ENCODE measurements around the gene BTRC.

The BTRC gene

DNA sequence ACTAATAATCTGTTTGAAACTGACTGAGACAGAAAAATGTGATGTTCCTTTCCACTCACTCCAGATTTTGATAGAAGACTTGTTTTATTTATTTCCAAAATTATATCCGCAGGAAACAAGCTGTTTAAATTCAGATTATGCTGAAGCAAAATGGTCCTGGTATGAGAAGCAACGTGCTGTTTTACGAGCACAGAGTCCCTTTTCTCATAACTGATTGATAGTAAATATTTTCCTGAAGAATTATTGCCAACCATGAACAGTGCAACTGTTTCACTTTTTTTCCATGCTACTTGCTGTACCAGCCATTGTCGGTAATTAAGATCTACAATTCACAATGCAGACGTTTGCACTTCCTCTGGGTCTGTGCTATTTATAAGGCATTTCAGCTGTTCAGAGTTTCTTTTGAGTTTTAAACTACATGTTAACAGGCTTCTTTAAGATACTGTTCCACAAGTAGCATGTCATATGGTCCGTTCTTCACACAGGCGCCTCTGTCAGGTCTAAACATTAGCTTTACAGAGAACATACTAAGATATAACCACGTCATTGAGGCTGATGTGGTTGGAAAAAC, 130.3 kb downstream of the BTRC start:
- CTCF ChIA-PET: interaction anchor here (1.0 kb wide), 1 partner anchor 10 kb away, joined by 4 read pairs; no protein-coding TSS in a partner anchor
- Mint-ChIP-seq H3K9me3 (no peaks in the 10 kb centered on the region), H3K27ac (no peak overlapping the region), H3K4me1 (no peaks in the 10 kb centered on the region), H3K36me3 (no peaks in the 10 kb centered on the region), H3K27me3 (no peaks in the 10 kb centered on the region), H3K4me3 (no peak overlapping the region)
- DNase-seq: no peak

DNA sequence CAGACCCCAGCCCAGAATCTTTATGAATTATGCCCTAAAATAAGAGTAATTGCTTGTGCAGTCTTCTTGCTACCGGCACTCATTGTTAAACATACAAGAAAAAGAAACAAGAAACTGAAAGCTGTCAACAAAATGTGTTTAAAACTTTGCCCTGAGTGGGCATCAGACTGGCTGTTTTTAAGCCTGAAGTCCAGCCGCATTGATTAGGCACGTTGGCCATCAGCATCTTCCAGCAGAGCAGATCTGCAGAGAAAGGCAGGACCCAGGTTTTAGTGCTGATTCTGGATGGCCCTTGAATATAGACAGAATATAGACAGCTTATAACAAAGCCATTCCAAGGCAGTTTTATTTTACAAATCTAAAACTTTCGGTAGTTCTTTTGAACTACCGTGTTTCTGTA, 131.2 kb downstream of the BTRC start:
- peaks cover 2% of the 10 kb centered on the region for H3K4me1 Mint-ChIP-seq
- H3K27me3 Mint-ChIP-seq: no peaks in the 10 kb centered on the region
- no peaks in the 10 kb centered on the region for H3K9me3 Mint-ChIP-seq
- H3K36me3 Mint-ChIP-seq: no peaks in the 10 kb centered on the region
- H3K27ac Mint-ChIP-seq: no peak overlapping the region
- H3K4me3 Mint-ChIP-seq: no peak overlapping the region
- CTCF ChIA-PET: interaction anchor here (0.7 to 1.0 kb wide), 2 partner anchors 9 to 121 kb away, joined by 3 to 4 read pairs; no protein-coding TSS in a partner anchor
- DNase-seq: no peak

DNA sequence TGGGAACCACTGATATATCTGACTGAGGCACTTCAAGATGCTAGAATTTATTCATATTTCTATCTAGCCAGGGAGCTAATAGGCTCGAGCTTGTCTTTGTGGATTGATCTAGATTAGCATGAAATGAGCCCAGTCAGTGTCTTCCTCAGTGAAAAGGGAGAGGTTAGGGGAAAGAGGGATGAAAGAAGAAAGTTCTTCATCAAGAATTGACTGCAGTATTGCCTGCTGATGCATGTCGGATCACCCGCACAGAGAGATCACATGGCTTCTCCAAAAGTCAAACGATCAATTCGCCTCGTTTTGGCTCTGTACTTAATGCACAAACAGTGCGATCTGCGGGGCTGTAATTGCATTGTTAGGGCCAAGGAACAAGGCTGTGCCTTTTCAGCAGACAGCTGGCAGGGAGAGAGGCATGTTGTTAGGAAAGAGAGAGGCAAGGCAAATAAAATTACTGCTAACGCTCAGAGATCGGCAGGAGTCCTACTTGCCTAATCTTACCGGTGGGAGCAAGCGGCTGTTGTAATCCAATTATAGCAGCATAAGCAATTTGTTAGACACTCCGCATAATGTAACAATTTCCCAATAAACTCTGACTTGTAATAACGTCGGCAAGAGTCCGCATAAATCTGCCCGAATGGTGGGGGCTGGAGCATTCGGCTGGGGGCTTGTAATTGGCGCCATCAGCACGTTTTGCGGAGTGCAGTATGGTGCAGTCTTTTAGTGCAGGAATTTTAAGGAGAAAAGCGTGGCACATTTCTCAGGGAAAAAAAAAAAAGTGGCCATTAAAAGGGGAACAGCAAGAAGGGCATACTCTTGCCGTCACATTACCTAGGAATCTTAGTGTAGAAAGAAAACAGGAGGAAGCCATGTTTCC, 132.0 kb downstream of the BTRC start:
- H3K27me3 Mint-ChIP-seq: no peaks in the 10 kb centered on the region
- no peak overlapping the region for H3K27ac Mint-ChIP-seq
- no peaks in the 10 kb centered on the region for H3K36me3 Mint-ChIP-seq
- DNase-seq: no peak
- no peak overlapping the region for H3K4me3 Mint-ChIP-seq
- H3K9me3 Mint-ChIP-seq: no peaks in the 10 kb centered on the region
- CTCF ChIA-PET: interaction anchor here (0.7 kb wide), 1 partner anchor 120 kb away, joined by 3 read pairs; no protein-coding TSS in a partner anchor
- peaks cover 8% of the 10 kb centered on the region for H3K4me1 Mint-ChIP-seq

DNA sequence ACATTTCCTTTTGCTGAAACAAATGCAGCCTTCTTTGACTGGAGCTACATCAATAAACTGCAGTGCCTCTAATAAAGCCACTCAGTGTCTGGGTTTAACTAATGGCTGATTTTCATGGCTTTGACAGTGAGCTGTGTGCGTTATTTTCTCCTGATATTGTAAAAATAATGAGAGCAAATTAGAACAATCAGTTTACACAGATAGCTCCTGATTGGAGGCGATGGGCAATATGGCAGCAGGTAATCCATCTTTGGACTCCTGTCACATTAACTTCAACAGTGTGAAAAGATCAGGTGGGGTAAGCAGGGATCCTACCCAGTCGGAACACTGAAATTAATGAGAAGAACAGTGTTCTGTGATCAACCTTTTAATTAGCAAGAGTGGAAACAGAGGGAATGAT, 133.4 kb downstream of the BTRC start:
- no peaks in the 10 kb centered on the region for H3K9me3 Mint-ChIP-seq
- CTCF ChIA-PET: interaction anchor here (1.2 to 1.4 kb wide), 2 partner anchors 21 to 44 kb away, joined by 3 read pairs; no protein-coding TSS in a partner anchor
- H3K27ac Mint-ChIP-seq: no peak overlapping the region
- DNase-seq: no peak
- no peak overlapping the region for H3K4me3 Mint-ChIP-seq
- H3K4me1 Mint-ChIP-seq: peaks cover 10% of the 10 kb centered on the region
- no peaks in the 10 kb centered on the region for H3K27me3 Mint-ChIP-seq
- no peaks in the 10 kb centered on the region for H3K36me3 Mint-ChIP-seq

DNA sequence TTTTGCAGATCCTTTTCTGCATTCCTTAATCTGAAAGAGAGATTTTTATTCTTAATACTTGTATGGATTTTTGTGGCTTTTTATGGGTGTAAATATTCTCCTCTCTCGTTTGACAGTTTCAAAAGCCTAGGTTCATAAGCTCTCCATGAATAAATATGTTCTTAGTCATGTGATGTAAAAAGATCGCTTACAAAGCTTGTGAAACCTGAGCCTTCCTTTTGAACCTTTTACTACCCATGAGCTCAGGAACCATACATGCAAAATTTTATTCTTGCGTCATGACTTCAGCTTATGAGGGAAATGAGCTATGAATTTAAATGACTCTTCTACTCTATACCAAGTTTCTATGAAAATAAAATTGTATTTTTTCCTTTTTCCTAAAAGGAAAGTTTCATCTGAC, 135.4 kb downstream of the BTRC start:
- DNase-seq: no peak
- Mint-ChIP-seq H3K27me3 (no peaks in the 10 kb centered on the region), H3K4me1 (peaks cover 10% of the 10 kb centered on the region), H3K36me3 (no peaks in the 10 kb centered on the region), H3K27ac (no peak overlapping the region), H3K4me3 (no peak overlapping the region), H3K9me3 (no peaks in the 10 kb centered on the region)
- CTCF ChIA-PET: interaction anchor here (1.2 kb wide), 1 partner anchor 81 kb away, joined by 3 read pairs; no protein-coding TSS in a partner anchor

DNA sequence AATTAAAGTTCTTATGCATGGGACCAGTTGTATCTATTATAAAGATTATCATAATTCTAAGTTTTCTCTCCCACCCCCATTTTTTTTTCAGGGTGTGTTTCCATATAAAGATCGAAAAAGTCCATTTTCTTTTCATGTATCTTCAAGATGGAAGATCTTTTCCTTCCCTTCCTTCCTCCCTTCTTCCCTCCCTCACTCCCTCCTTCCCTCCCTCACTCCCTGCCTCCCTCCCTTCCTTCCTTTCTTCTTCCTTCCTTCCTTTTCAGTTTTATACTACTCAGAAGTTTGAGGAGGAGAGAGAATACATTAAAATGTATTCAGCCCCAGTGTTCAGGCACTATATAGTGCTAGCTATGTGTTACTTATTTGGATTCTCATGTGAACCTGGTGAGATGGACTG, 136.1 kb downstream of the BTRC start:
- DNase-seq: no peak
- Mint-ChIP-seq H3K9me3 (no peaks in the 10 kb centered on the region), H3K4me1 (peaks cover 10% of the 10 kb centered on the region), H3K27ac (no peak overlapping the region), H3K27me3 (no peaks in the 10 kb centered on the region), H3K36me3 (no peaks in the 10 kb centered on the region), H3K4me3 (no peak overlapping the region)
- CTCF ChIA-PET: no interaction called here

DNA sequence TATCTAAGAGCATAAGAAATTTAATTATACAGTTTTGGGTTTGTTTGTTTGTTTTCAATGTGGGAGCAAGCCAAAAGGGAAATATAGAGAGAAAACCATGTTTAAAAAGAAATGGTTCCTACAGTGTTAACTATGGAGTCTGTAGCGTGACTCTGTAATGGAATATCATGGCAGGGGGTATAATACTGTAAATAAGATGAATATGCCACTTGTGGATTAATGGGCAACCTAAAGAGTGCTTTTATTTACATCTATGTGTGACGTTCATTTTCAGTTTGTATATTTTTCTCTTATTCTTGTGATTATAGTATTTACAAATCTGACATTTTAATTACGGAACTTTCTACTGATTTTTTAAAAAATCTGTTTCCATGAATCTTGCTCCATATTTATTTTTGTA, 138.2 kb downstream of the BTRC start:
- H3K9me3 Mint-ChIP-seq: no peaks in the 10 kb centered on the region
- no peaks in the 10 kb centered on the region for H3K27me3 Mint-ChIP-seq
- CTCF ChIA-PET: interaction anchor here (0.9 kb wide), 1 partner anchor 44 kb away, joined by 3 read pairs; no protein-coding TSS in a partner anchor
- no peak for DNase-seq
- H3K4me3 Mint-ChIP-seq: no peak overlapping the region
- no peaks in the 10 kb centered on the region for H3K36me3 Mint-ChIP-seq
- peaks cover 10% of the 10 kb centered on the region for H3K4me1 Mint-ChIP-seq
- H3K27ac Mint-ChIP-seq: no peak overlapping the region

DNA sequence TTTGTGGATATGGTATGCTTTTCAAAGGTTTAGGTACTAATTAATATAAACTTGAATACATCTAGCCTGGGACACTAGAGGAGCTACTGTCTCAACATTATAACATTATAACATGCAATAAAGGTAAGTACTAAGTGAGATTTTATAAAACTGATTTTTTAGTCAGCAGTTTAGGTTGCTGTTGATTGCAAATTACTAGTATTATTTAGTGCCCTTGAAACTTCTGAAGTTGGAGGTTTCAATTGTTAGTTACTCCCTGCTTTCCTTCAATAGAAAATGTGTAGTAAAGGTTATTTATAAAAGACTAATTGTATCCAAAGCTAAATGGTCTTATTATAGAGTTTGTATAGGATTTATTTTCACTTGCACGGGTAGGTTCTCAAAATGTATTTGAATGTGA, 138.8 kb downstream of the BTRC start:
- H3K4me1 Mint-ChIP-seq: peaks cover 10% of the 10 kb centered on the region
- DNase-seq: no peak
- CTCF ChIA-PET: interaction anchor here (0.9 kb wide), 1 partner anchor 43 kb away, joined by 3 read pairs; no protein-coding TSS in a partner anchor

DNA sequence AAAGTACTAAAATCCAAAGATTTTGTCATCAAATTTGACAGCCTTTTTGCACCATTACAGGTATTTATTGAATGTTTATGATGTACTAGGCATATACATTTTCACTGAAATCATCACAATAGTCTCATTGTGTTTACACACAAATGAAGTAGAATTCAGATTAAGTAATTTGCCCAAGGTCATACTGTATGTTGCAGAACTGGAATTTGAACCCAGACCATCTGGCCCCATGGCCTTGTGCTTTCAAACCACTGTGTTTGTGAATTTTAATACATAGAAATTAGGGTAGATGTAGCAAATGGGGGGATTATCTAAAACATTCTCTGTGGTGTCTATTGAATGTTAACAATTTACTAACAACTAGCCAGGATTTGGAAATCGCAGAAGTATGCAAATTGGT, 139.3 kb downstream of the BTRC start:
- H3K4me3 Mint-ChIP-seq: no peak overlapping the region
- H3K27me3 Mint-ChIP-seq: no peaks in the 10 kb centered on the region
- peaks cover 10% of the 10 kb centered on the region for H3K4me1 Mint-ChIP-seq
- CTCF ChIA-PET: interaction anchor here (0.9 kb wide), 1 partner anchor 43 kb away, joined by 3 read pairs; no protein-coding TSS in a partner anchor
- H3K27ac Mint-ChIP-seq: no peak overlapping the region
- no peak for DNase-seq
- H3K9me3 Mint-ChIP-seq: no peaks in the 10 kb centered on the region
- no peaks in the 10 kb centered on the region for H3K36me3 Mint-ChIP-seq

More for the DNA sequence above, 138.8 kb downstream of the BTRC start:
- Mint-ChIP-seq H3K27me3 (no peaks in the 10 kb centered on the region), H3K27ac (no peak overlapping the region), H3K4me3 (no peak overlapping the region), H3K36me3 (no peaks in the 10 kb centered on the region), H3K9me3 (no peaks in the 10 kb centered on the region)

DNA sequence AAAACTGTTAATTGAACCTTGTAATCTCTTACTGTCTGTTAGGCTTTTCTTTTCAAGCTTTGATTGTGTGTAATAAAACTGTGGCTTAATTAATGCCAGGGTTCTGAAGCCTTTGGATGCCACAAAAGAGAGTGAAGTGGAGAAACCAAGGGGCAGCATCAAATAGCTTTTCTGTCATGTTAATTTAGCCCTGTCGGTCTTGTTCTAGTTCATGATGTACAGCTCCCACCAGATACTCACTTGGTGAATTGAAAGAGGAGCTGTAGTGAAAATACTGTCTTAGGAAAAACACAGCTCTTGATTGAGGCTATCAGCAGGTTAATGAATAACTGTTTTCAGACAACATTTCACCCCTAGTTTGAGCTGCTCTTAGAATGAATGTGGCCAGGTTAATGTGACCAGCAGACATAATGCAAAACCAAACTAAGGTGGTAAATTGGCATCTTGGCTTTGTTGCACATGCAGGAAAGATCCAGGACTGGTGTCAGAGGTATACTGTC, 139.9 kb downstream of the BTRC start:
- CTCF ChIA-PET: interaction anchor here (1.1 kb wide), 1 partner anchor 9 kb away, joined by 4 read pairs; no protein-coding TSS in a partner anchor
- Mint-ChIP-seq H3K4me1 (peaks cover 10% of the 10 kb centered on the region), H3K27me3 (no peaks in the 10 kb centered on the region)

DNA sequence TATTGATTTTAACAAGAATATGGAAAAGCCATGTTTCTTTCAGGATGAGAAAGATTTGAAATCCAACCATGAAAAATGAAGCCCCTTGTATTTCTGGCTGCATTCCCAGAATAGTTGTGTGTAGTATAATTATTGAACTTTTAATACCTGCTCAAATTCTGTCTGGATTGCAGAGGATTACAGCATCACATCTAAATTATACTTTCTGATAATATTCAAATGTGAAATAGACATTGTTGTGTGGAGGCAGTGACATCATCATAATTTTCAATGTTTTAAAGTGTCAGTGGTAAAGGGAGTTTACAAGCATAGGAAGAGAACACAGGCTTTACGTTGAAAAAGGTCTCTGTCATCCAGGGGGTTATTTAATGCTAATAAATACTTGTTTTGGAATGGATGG, 140.7 kb downstream of the BTRC start:
- no peak overlapping the region for H3K4me3 Mint-ChIP-seq
- H3K27ac Mint-ChIP-seq: no peak overlapping the region
- CTCF ChIA-PET: interaction anchor here (0.8 to 1.1 kb wide), 2 partner anchors 10 to 73 kb away, joined by 3 to 4 read pairs; no protein-coding TSS in a partner anchor
- no peaks in the 10 kb centered on the region for H3K27me3 Mint-ChIP-seq
- DNase-seq: no peak
- H3K9me3 Mint-ChIP-seq: no peaks in the 10 kb centered on the region
- H3K36me3 Mint-ChIP-seq: no peaks in the 10 kb centered on the region
- H3K4me1 Mint-ChIP-seq: peaks cover 10% of the 10 kb centered on the region

More for the DNA sequence above, 139.9 kb downstream of the BTRC start:
- no peak for DNase-seq
- no peaks in the 10 kb centered on the region for H3K36me3 Mint-ChIP-seq
- no peaks in the 10 kb centered on the region for H3K9me3 Mint-ChIP-seq
- no peak overlapping the region for H3K27ac Mint-ChIP-seq
- H3K4me3 Mint-ChIP-seq: no peak overlapping the region

DNA sequence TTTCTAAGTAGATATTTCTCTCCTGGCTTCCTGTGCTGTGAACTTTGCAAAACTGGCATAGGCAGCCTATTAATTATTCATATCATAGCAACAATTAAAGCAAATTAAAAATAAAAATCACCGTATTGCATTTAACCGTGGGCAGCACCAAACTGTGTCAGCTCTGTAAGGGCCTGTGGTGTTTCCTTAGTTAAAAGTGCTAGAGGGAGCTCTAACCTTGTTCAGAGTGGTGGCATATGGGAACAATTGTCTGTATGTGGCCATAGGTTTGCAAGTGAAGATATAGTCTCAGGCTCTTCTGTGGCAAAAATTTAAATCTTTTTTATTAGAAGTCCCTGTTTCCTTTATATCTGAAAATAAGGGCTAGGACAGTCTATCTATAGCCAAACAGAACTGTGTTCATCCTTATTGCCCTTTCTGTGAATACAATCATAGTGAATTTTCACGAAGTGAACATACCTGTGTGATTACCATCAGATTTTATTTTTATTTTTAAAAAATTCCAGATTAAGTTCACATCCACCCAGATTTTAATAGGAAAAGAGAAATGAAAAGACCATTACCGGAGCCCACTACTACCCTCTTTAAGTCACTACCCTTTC, 141.5 kb downstream of the BTRC start:
- Mint-ChIP-seq H3K27me3 (no peaks in the 10 kb centered on the region), H3K4me1 (peaks cover 7% of the 10 kb centered on the region), H3K36me3 (no peaks in the 10 kb centered on the region), H3K27ac (no peak overlapping the region), H3K9me3 (no peaks in the 10 kb centered on the region), H3K4me3 (no peak overlapping the region)
- DNase-seq: no peak
- CTCF ChIA-PET: no interaction called here

DNA sequence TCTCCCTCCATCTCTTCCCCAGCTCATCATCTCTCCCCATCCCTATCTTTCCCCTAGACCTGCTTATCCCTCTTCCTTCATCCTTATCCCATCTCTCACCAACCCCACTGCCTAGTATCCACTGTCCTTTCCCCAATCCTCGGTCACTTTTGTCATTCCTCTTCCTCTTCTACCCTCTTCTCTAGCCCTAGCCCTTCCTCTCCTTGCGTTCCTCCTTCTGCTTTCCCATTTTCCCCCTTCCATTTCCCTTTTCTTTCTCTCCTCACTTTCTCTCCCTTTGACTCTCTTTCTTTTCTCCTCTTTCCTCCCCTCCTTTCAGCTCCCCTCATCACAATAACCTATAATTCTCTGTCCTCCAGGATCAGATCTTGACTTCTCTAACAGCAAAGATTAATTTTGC, 150.5 kb downstream of the BTRC start:
- CTCF ChIA-PET: no interaction called here
- Mint-ChIP-seq H3K4me3 (no peak overlapping the region), H3K4me1 (no peaks in the 10 kb centered on the region), H3K9me3 (no peaks in the 10 kb centered on the region), H3K36me3 (no peaks in the 10 kb centered on the region), H3K27ac (no peak overlapping the region), H3K27me3 (peaks cover 4% of the 10 kb centered on the region)
- DNase-seq: no peak

All from activated naive CD4-positive, alpha-beta T cell treated with anti-CD3 and anti-CD28 coated beads, Interleukin-2, amount 10 ng/mL, durations not matched to agents 7 days and 5 days (primary cell).